GM18858 (cell line): ENCODE results near the gene FAM236B.
"Not testable (repeated sequence)": the region's sequence is repeated elsewhere in the genome, so short reads cannot be mapped to it uniquely, and the experiment has no call there.

Experiments used
- ATAC-seq: cut with Tn5 transposase; IDR thresholded peaks from one replicate; pipeline ENCODE4 v1.9.1; 2021; ENCODE audit not compliant: unreplicated experiment

The FAM236B gene

DNA sequence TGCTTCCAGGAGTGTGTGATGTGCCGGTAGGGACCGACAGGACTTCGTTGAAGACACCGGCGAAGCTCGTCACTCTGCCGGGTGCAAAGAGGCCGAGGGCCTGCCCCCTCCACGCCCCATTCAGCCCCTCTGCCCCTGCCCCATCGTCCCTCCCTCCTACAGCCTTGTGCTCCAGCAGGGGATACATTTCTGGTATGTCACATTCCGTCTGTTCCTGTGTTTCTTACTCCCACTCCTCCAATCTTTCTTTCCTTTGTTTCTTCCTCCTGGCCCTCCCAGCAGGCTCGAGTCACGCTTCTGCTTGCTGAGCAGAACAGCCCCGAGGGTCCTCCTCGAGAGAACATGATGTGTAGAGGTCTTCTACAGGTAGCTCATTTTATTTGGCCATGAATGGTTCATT lies at the start of gene FAM236B:
Gene FAM236B (minus strand): TSS at position 101 of the 400 bp plus-strand sequence. CDS start 100 bp downstream, at position 1.
- ATAC-seq: not testable (repeated sequence)

DNA sequence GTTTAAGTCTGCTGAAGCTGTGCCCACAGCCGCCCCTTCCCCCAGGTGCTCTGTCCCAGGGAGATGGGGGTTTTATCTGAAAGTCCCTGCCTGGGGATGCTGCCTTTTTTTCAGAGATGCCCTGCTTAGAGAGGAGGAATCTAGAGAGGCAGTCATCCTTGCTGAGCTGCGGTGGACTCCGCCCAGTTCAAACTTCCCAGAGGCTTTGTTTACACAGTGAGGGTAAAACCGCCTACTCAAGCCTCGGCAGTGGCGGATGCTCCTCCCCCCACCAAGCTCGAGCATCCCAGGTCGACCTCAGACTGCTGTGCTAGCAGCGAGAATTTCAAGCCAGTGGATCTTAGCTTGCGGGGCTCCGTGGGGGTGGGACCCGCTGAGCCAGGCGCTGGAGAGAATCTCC lies 48.2 kb upstream of the FAM236B start:
- ATAC-seq: not testable (repeated sequence)

DNA sequence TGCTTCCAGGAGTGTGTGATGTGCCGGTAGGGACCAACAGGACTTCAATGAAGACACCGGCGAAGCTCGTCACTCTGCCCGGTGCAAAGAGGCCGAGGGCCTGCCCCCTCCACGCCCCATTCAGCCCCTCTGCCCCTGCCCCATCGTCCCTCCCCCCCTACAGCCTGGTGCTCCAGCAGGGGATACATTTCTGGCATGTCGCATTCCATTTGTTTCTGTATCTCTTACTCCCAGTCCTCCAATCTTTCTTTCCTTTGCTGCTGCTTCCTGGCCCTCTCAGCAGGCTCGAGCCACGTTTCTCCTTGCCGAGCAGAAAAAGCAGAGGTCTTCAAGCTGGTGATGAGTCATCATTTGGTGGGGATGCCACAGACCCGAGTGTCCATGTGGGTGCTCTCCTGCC lies 25.6 kb upstream of the FAM236B start, which contains the start of gene FAM236D:
Gene FAM236D (minus strand): TSS at position 101 of the 400 bp plus-strand sequence. CDS start 100 bp downstream, at position 1.
- not testable (repeated sequence) for ATAC-seq

DNA sequence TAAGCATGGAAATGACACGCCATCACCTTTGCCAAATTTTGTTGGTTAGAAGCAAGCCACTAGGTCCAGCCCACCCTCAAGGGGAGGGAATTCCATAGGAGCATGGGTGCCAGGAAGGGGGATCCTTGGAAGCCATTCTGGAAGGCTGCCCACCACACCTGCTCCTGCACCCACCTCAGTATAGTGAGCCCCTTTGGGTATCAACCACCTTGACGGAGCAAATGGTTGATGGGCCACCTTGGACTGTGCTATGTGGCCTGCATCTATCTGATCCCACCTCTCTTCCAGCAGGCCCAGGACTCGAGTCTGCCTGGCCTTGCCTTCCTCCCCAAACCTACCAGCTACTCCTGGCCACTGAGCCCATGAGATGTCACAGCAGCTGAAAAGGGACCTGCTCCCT lies 7.9 kb upstream of the FAM236B start:
- ATAC-seq: not testable (repeated sequence)

DNA sequence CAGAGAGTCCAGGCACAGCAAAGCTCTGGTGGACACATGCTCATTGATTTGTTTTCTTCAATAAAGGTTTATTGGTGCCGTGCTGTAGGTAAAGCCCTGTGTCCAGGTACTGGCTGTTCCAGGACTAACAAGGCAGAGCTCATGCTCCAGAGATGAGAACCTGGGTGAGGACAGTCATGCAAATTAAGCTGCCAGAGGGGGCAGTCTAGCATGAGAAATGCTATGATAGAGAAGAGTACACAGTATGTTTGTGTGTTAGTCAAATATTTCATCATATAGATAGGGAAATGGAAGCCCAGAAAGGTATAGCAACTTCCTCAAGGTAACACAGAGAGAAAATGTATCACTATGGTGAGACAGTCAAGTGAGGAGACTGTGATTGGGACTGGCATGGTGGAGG lies 5.7 kb upstream of the FAM236B start:
- ATAC-seq: not testable (repeated sequence)

DNA sequence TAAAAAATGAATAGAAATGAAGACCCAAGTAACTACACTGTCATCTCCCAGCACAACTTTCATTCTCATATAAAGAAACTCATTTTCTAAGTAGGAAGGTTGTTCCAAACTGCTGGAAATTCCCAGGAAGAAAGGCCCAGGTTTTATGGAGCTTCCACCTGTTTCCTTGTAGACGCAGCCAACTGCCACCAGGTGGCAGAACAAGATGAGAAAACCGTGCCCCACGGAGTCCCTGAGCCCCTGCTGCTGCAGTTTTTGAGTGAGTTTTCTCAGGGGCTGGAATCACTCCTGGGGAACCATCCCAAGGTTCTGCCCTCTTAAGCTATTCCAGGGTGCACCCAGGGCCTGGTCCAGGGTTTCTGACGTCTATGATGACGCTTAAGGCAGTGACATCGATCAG lies 1.5 kb upstream of the FAM236B start:
- ATAC-seq: not testable (repeated sequence)

DNA sequence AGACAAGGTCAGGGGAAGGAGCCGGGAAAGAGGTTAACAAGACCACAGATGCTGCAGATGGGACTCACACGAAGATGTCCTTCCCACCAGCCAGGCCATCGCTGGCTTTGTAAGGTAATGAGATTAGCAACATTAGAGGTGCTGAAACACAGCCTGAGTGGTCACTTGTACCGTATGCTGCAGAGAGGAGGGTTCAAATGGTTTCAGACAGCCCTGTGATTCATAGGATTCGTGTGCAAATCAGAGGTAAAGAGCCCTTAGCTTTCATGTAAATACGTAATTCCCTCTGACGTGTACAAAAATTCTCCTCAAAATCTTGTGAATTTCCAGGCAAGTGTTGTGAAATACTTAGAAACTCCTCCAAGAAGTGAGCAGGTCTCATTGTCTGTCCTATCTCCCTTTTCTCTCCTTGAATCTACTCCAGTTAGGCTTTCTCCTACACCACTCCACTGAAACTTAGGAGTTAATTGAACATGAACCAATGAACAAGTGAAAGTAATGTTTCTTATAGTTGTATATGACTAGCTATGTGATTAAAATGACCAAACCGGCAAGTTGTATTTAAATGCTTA lies 991 bp upstream of the FAM236B start:
- ATAC-seq: not testable (repeated sequence)

DNA sequence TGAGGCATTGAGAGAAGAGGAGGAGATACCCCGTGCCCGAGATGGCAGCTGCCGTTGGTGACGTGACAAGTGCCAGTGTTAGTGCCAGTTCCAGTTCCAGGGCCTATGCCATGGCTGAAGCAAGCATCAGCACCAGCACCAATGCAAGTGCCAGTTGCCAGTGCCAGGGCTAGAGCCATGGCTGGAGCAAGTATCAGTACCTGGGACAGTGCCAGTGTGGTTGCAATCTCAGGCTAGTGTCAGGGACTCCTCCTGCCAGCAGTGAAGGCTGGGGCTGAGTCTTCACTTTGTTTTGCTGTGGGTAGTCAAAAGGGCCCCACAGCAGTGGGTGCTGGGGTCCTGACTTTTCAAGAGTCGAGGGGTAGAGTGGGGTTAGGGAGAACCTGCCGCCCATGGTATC lies 4.3 kb downstream of the FAM236B start:
- not testable (repeated sequence) for ATAC-seq

DNA sequence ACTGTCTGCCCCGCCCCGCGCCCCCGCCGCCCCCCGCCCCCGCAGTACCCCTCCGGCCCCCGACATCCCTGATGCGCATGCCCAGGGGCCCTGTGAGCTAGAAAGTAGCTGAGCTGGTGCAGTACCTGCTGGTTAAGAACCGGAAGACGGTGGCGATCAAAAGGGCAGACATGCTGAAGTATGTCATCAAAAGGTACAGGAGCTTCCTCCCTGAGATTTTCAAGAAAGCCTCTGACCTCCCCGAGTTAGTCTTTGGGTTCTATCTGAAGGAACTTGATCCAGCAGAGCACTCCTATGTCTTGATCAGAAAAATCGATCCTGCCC lies 5.0 kb downstream of the FAM236B start:
- peak; percentile 83 for ATAC-seq

DNA sequence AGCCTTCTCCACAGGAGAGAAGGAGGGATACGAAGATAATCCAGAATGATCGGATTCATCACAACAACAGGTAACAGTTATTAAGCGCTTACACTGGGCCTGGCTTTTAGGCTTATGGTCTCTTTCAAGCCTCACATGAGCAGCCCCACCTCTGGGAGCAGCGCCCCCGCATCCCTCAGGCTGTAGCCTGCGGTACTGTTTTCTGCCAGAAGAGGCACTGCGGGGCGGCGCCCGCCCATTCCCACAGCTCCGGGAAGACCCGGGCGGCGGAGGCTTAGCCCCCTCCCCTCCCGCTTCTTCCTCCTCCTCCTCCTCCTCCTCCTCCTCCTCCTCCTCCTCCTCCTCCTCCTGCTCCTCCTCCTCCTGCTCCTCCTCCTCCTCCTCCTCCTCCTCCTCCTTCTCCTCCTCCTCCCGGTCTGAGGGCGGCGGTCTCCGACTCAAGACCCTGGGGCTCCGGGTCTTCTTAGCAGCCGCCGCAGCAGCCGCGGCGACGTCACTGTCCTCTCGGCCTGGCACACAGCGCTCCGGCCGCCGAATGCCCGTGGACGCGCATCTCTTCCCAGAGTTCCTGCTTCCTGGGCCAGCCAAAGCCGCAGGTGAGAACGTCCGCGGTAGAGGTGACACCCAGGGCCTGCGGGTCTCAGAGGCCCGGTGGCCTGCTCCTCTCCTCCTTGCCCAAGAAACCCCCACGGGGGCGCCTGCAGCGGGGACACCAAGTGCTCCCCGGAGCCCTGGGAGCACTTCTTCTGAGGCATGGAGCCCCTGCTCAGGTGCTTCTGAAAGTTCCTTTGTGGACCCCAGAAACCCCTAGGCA lies 5.6 kb downstream of the FAM236B start, which contains the start of gene DMRTC1B:
Gene DMRTC1B (plus strand): TSS at position 238 of the 814 bp plus-strand sequence. CDS start 68,246 bp downstream, outside the sequence.
- ATAC-seq: peak; percentile 74

DNA sequence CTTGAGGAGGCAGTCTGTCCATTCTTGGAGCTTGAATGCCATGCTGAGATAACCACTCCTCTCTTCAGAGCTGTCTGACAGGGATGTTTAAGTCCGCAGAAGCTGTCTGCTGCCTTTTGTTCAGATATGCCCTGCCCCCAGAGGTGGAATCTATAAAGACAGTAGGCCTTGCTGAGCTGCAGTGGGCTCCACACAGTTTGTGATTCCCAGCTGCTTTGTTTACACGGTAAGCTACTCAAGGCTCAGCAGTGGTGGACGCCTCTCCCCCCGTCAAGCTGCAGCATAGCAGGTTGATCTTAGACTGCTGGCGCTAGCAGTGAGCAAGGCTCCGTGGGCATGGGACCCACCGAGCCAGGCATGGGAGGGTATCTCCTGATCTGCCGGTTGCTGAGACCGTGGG lies 22.0 kb downstream of the FAM236B start:
- not testable (repeated sequence) for ATAC-seq

DNA sequence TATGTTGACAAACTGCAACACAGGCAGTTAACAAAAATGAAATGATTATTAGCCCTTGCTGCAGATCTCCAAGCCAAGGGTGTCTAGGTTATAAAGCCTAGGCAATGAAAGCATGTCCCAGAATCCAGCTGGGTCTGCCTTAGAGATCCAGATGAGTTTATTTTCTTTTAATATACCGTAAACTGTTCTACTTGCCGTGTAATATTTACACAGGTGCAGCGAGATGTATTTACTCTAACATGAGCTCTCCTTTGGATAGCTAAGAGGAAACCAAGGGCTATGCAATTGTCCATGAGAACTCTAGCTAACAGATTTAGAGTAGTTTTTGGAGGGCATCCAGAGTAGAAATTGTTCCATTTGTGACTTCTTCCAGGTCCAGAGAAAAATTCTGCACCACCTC lies 33.9 kb downstream of the FAM236B start:
- ATAC-seq: not testable (repeated sequence)

DNA sequence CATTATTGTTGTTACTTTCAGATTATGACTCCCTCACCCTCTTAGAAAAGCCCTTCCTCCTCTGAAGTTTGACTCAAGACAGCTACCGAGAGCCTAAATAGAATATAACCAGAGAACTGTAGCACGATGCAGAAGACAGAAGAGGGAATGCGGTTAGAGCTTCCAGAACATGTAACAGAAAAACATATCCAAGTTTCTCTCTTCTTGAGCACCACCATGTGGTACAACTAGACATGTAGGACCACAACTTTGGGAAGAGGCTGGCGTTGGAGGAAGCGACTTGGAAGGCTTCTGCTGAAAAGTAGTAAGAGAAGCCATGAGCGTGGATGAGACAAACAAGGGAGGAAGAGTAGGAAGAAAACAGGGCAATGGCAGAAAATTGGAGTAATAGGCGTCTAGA lies 36.9 kb downstream of the FAM236B start:
- ATAC-seq: not testable (repeated sequence)

DNA sequence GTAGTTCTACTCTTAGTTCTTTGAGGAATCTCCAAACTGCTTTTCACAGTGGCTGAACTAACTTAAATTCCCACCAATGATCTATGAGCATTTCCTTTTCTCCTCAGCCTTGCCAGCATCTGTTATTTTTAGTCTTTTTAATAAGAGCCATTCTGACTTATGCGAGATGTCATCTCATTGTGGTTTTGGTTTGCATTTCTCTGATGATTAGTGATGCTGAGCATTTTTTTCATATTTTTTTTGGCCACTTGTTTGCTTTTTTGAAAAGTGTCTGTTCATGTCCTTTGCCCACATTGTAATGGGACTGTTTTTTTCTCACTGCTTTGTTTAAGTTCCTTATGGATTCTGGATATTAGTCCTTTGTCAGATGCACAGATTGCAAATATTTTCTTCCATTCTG lies 46.9 kb downstream of the FAM236B start:
- no peak for ATAC-seq

DNA sequence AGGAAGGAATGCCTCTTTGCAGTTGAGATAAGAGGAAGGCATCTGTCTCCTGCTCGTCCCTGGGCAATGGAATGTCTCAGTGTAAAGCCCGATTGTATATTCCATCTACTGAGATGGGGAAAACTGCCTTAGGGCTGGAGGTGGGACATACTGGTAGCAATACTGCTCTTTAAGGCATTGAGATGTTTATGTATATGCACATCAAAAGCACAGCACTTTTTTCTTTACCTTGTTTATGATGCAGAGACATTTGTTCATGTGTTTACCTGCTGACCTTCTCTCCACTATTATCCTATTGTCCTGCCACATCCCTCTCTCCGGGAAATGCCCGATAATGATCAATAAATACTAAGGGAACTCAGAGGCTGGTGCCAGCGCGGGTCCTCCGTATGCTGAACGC lies 48.8 kb downstream of the FAM236B start:
- not testable (repeated sequence) for ATAC-seq
